Ishikawa (cell line): ENCODE data around the gene WIF1.

ENCODE experiments used
- CREB1 ChIP-seq: IDR thresholded peaks from 2 replicates; pipeline ENCODE4 v1.6.1; 2012; ENCODE audit warnings: low read depth
- FOXM1 ChIP-seq: IDR thresholded peaks from 2 replicates; pipeline ENCODE4 v1.6.1; 2012; ENCODE audit warnings: low read depth, borderline replicate concordance
- TAF1 ChIP-seq: IDR thresholded peaks from 2 replicates; pipeline ENCODE4 v1.6.1; 2012; ENCODE audit warnings: low read depth, mild to moderate bottlenecking
- TCF12 ChIP-seq: IDR thresholded peaks from 2 replicates; pipeline ENCODE4 v1.6.1; 2012; ENCODE audit warnings: low read depth
- YY1 ChIP-seq: IDR thresholded peaks from 2 replicates; pipeline ENCODE4 v1.6.1; 2012; ENCODE audit warnings: low read depth
- ZBTB7A ChIP-seq: IDR thresholded peaks from 2 replicates; pipeline ENCODE4 v1.6.1; 2012; ENCODE audit warnings: low read depth
- TF ChIP-seq, protein P1 (sequence below): IDR thresholded peaks from 2 replicates; pipeline ENCODE4 v1.6.1; 2012; ENCODE audit warnings: low read depth, mild to moderate bottlenecking

DNA sequence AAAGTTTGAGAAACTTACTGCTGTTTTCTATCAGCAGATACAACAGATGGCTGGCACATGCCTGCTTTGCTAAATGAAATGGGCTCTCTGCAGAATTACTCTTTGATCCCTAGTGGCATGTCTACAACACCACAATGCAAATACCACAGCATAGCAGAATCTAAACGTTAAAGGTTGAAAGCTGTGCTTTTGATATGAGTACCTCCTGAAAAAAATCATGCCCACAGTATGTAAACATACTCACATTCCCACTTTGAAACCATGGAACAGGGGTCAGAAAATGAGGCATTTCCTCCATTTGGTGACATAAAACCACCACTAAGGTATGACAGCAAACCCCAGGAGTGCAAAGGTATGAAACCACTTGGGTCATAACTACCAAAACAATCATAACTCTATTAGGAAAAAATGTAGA is 7.5 kb downstream of the WIF1 start:
- TF ChIP-seq CREB1 (no peak), TCF12 (no peak), TAF1 (no peak), YY1 (no peak), ZBTB7A (no peak), FOXM1 (no peak)
- TF ChIP-seq, protein P1, sequence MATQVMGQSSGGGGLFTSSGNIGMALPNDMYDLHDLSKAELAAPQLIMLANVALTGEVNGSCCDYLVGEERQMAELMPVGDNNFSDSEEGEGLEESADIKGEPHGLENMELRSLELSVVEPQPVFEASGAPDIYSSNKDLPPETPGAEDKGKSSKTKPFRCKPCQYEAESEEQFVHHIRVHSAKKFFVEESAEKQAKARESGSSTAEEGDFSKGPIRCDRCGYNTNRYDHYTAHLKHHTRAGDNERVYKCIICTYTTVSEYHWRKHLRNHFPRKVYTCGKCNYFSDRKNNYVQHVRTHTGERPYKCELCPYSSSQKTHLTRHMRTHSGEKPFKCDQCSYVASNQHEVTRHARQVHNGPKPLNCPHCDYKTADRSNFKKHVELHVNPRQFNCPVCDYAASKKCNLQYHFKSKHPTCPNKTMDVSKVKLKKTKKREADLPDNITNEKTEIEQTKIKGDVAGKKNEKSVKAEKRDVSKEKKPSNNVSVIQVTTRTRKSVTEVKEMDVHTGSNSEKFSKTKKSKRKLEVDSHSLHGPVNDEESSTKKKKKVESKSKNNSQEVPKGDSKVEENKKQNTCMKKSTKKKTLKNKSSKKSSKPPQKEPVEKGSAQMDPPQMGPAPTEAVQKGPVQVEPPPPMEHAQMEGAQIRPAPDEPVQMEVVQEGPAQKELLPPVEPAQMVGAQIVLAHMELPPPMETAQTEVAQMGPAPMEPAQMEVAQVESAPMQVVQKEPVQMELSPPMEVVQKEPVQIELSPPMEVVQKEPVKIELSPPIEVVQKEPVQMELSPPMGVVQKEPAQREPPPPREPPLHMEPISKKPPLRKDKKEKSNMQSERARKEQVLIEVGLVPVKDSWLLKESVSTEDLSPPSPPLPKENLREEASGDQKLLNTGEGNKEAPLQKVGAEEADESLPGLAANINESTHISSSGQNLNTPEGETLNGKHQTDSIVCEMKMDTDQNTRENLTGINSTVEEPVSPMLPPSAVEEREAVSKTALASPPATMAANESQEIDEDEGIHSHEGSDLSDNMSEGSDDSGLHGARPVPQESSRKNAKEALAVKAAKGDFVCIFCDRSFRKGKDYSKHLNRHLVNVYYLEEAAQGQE, result no peak
